GM19463 (cell line): ENCODE measurements around the gene PIAS4.

Source experiments
- ATAC-seq: cut with Tn5 transposase; IDR thresholded peaks from one replicate; pipeline ENCODE4 v1.9.1; 2021; ENCODE audit warnings: mild to moderate bottlenecking, moderate library complexity; ENCODE audit not compliant: unreplicated experiment

PIAS4 gene

GRCh38 chr19:4018775-4019504 is 11.4 kb downstream of the PIAS4 start:
- no peak for ATAC-seq

GRCh38 chr19:4019578-4019977 is 12.0 kb downstream of the PIAS4 start:
- no peak for ATAC-seq

GRCh38 chr19:4023600-4024398 is 16.3 kb downstream of the PIAS4 start:
- ATAC-seq, result no peak

GRCh38 chr19:4025317-4025716 is 17.8 kb downstream of the PIAS4 start:
- no peak for ATAC-seq

GRCh38 chr19:4027146-4027545 is 19.6 kb downstream of the PIAS4 start:
- ATAC-seq, result no peak

GRCh38 chr19:4028334-4029246 is 21.1 kb downstream of the PIAS4 start:
- no peak for ATAC-seq

GRCh38 chr19:4029247-4029614 is 21.7 kb downstream of the PIAS4 start:
- ATAC-seq, result no peak

- ATAC-seq, result no peak
These were observed 23.0 kb downstream of the PIAS4 start for GRCh38 chr19:4030552-4030951.

- ATAC-seq, result no peak
These were observed 23.4 kb downstream of the PIAS4 start for GRCh38 chr19:4030981-4031380.

GRCh38 chr19:4031420-4031819 is 23.9 kb downstream of the PIAS4 start:
- no peak for ATAC-seq

GRCh38 chr19:4032436-4032835 is 24.9 kb downstream of the PIAS4 start:
- ATAC-seq, result no peak

GRCh38 chr19:4033028-4033956 is 25.8 kb downstream of the PIAS4 start:
- ATAC-seq, result no peak

- ATAC-seq, result no peak
These were observed 26.8 kb downstream of the PIAS4 start for GRCh38 chr19:4034048-4035017.

GRCh38 chr19:4035018-4035566 is 27.6 kb downstream of the PIAS4 start:
- no peak for ATAC-seq

GRCh38 chr19:4035582-4035981 is 28.0 kb downstream of the PIAS4 start:
- no peak for ATAC-seq

GRCh38 chr19:4036576-4037300 is 29.2 kb downstream of the PIAS4 start:
- ATAC-seq, result no peak

GRCh38 chr19:4037301-4037949 is 29.9 kb downstream of the PIAS4 start:
- no peak for ATAC-seq

- no peak for ATAC-seq
These were observed 30.5 kb downstream of the PIAS4 start for GRCh38 chr19:4038057-4038456.
